ENCODE data around the gene UMODL1.
"Not testable (repeated sequence)": the region's sequence is repeated elsewhere in the genome, so short reads cannot be mapped to it uniquely, and the experiment has no call there.

UMODL1 gene

DNA sequence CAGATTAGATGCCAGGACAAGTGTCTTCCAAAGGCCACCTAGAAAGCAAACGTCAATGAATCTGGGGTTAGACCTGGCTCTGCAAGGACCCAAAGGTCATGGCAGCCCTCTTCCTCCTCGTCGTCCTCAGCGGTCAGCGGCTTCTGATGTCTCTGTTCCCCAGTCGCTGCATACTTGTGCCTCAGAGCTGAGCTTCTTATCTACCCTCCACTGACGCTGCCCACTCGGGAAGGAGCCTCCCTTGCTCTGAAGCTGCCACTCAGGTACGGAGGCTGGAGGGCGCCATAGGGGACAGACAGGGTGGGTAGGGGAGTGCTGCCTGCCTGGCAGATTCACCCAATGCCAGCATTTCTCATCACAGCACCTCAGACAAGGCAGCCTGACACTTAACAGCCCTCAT lies 11.4 kb upstream of the UMODL1 start:
- DNase-seq: no peak

GRCh38 chr21:42060166-42060565 lies 11.0 kb upstream of the UMODL1 start:
- no peak for DNase-seq

- peak in 1 of 5 donors; percentile 62 for DNase-seq
These were observed 9.7 kb upstream of the UMODL1 start for GRCh38 chr21:42061195-42061985.

- DNase-seq: peak in 1 of 5 donors; percentile 3
These were observed 9.2 kb upstream of the UMODL1 start for GRCh38 chr21:42061986-42062235.

DNA sequence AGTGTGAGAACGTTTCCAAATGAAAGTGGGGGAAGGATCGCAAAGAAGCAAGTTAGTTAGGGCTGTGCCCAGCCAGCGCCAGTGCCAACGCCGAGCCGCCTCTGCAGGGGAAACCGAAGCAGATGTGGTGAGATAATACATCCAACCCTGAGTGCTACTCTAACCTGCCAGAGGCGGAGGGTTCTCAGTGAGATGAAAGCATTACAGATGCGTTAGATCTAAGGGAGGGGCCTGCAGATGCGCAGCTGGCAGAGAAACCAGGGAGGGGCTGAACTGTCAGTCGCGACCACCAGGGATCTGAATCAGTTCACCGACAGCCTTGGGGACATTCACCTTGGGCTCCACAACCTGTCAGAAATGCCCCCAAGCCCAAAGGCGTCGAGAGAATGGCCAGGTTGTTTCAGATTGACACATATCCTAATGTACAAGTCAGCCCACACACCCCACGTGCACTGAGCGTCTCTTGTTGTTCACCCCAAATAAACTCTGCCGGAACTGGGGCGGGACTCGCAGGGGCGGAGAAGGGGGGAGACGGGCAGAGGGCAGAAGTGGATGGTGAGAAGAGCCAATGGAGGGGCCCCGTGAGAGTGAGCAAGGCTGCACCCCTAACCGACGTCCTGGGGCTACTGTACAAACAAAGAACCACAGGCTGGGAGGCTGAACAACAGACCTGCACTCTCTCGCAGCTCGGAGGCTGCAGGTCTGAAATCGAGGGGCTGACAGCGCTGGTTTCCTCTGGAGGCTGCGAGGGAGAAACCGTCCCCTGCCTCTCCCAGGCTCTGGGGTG lies 8.7 kb upstream of the UMODL1 start:
- DNase-seq: peak; percentile 81 to 95 (median 87)

DNA sequence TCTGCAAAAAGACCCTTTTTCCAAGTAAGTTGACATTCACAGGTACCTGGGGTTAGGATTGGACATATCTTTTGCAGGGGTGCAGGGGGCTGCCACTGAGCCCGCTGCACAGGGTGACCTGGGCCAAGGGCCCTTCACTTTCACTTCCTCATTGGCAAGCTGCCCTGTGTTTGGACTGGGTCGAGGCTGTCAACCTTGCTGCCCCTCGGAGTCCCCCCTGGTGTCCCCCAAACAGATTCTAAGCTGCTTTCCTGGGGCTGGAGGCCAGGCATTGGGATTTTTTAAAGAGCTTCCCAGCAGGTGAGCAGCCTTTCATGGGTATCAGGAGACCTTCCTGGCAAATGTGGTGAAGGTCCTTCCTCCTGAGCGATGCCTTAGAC lies 7.9 kb upstream of the UMODL1 start:
- peak in 2 of 5 donors; percentile 14 to 19 for DNase-seq

GRCh38 chr21:42063571-42064521 lies 7.3 kb upstream of the UMODL1 start:
- peak; percentile 25 to 70 (median 37) for DNase-seq

DNA sequence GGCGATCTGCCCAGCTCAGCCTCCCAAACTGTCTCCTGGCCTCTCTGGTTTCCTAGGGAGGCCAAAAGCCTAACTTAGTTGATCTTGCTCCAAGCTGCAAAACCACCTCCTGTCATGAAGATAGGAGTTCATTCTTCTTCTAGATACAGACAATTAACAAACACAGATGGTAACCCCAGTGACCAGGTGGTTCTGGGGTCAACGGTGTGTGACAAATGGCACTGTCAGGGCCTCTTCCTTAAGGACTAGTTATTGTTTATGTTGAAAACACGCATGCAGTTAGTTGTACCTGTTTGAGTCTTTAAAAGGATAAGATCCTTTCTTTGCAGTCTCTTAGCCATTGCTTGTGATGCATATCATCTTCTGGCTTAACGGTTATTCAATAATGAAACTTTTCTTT lies 4.6 kb upstream of the UMODL1 start:
- DNase-seq: no peak

GRCh38 chr21:42067531-42068255 lies 3.4 kb upstream of the UMODL1 start:
- DNase-seq: no peak

GRCh38 chr21:42068256-42068545 lies 2.9 kb upstream of the UMODL1 start:
- DNase-seq: no peak

- DNase-seq: no peak
These were observed 2.5 kb upstream of the UMODL1 start for GRCh38 chr21:42068592-42068991.

DNA sequence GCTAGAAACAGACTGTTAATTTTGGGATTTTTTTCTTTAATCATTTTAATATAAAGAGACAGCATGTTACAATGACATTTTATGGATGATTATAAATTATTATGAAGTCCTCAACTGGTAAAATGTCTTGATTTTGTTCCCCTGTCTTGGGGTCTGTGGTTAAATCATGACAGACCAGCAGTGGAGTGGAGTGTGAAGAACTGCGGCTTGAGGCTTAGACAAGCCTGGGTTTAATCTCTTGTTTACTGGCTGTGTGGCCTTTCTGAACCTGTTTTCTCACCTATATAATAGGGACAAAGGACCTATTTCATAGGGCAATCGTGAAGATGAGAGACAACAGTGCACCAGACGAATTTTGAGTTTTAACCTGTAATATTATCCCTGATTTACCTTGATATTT lies 1.8 kb upstream of the UMODL1 start:
- no peak for DNase-seq

- no peak for DNase-seq
These were observed 1.3 kb upstream of the UMODL1 start for GRCh38 chr21:42069843-42070242.

DNA sequence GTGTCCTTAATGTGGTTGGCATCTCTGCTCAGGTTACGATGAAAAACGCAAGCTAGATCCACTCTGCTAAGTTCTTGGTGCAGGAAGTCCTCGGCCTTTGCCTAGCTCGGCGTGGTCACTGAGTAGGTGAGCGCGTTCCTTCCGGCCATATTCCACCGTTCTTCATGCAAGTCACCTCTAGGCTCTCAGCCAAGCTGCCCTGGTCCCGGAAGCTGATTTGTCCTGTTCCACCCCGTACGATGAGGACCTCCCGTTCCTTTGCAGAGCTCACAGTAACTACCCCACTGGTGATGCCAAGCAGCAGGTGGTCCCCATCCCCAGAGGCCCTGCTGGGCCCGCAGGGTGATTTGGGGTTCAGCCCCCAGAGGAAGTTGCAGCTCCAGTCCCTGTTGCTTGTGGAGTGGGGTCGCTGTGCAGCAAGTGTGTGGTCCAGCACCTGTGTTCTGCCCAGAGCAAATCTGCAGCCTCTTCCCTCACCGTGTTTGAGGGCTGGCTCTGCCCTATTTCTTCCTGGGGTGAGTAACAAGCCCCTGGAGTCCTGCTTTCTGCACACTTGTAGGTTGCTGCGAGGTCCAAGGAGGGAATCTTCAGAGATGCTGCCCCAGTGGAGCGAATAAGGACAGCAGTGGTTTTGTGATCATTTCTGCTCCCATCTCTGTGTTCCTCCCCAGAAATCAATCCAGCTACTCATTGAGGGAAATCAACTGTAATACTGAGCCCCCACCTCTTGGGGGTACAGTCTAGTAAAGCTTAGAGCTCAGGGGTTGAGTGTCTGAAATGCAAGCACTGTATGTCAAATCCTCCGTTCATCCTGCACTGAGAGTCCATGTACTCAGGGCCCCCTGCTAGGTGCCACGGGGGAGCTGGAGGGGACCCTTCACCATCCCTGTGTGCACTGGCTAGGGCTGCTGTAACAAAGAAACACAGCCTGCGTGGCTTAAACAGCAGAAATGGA lies 2.3 kb downstream of the UMODL1 start:
- DNase-seq: no peak

DNA sequence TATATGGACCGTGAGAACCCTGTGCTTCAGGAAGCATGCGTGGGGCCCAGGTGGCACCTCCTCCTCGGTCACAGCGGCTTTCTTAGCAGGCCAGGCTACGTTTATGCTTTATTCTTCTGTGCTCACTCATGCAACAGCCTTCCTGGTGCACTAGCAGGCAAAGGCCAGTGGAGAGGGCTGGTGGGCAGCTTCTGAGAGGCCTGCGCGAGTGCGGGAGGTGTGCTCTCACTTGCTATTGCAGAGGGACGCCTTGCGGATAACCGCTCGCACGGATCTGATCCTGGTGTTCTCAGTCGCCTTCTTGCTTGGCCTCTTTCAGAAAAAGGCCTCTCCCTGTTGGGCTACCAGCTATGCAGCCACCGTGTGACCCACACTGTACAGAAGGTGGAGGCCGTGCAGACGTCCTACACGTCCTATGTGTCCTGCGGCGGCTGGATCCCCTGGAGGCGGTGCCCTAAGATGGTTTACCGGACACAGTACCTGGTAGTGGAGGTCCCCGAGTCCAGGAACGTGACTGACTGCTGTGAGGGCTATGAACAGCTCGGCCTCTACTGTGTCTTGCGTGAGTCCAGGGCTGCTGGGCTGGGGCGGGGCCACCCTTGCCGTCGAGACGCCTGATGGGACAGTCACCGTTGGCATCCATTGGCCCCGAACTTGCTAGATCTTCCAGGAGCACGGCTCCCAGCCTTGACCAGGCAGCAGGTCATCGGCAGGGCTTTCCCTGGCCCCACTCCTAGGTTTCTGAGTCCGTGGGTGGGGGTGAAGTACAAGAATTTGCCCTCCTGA lies 4.8 kb downstream of the UMODL1 start:
- DNase-seq: no peak

- not testable (repeated sequence) for DNase-seq
These were observed 6.6 kb downstream of the UMODL1 start for GRCh38 chr21:42077685-42078238.

DNA sequence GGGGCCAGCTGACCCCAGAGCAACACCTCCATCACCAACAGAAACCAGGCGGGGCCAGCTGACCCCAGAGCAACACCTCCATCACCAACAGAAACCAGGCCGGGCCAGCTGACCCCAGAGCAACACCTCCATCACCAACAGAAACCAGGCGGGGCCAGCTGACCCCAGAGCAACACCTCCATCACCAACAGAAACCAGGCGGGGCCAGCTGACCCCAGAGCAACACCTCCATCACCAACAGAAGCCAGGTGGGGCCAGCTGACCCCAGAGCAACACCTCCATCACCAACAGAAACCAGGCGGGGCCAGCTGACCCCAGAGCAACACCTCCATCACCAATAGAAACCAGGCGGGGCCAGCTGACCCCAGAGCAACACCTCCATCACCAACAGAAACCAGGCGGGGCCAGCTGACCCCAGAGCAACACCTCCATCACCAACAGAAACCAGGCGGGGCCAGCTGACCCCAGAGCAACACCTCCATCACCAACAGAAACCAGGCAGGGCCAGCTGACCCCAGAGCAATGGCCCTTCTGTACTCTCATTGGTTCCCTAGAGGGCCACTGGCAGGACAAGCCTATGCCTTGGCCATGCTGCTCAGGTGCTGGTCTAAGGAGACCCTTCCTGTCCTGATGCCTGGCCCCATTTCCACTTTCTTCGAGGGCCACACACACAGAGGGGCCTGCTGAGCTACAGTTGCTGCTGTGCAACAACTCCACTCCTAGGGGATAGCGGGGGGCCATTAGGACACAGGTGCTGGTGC lies 7.3 kb downstream of the UMODL1 start:
- DNase-seq: not testable (repeated sequence)

- DNase-seq: no peak
These were observed 8.2 kb downstream of the UMODL1 start for GRCh38 chr21:42079008-42079938.

Data from T-helper 1 cell (primary cell).